Measurements from ENCODE around the gene RNF126. TPM values are rescaled to one million over a fixed set of nuclear protein-coding genes. Genes with fewer than 3 reads are reported as not detected.

RNF126 gene
- total RNA-seq, 4 donors from 2014 or later: 72.3 to 148 (median 129) TPM

GRCh38 chr19:634975-635652 lies 27.9 kb downstream of the RNF126 start:
- Histone ChIP-seq H3K9me3 (no peaks in the 10 kb centered on the region), H3K4me3 (no peak overlapping the region), H3K4me1 (peaks cover 10 to 33% of the 10 kb centered on the region in 2 donors), H3K27me3 (no peaks in the 10 kb centered on the region), H3K36me3 (peaks cover 0 to 7% of the 10 kb centered on the region in 2 donors), H3K27ac (no peak overlapping the region)
- TF ChIP-seq POLR2A (IDR thresholded peaks at IDR 0.05) (no peak), CTCF (IDR thresholded peaks at IDR 0.05 in 4 of 5, conservative IDR thresholded peaks at IDR 0.05 in 1 of 5) (no peak)
- in situ Hi-C loops (cut with MboI; ENCODE audit: low sequenced_read_pairs in 4 of 4) (no loop called here), intact Hi-C loops (cut with DNase I; ENCODE audit: low total_unique reads) (loop anchor here (5.0 kb wide), 2 partner anchors 128 to 162 kb away; partner anchors contain the start of genes PTBP1 and TPGS1)
- DNase-seq (no peak), ATAC-seq (no peak)

GRCh38 chr19:633786-634639 lies 29.0 kb downstream of the RNF126 start:
- ATAC-seq: peak; percentile 2 to 6
- in situ Hi-C loops (cut with MboI; ENCODE audit: low sequenced_read_pairs in 4 of 4): no loop called here
- Histone ChIP-seq H3K9me3 (no peaks in the 10 kb centered on the region), H3K4me3 (peak overlapping the region; percentile 68 to 93 (median 78)), H3K27me3 (no peaks in the 10 kb centered on the region), H3K36me3 (peaks cover 0 to 12% of the 10 kb centered on the region in 2 donors), H3K4me1 (peaks cover 10 to 29% of the 10 kb centered on the region in 2 donors), H3K27ac (peak overlapping the region; percentile 70 to 91 (median 84))
- TF ChIP-seq POLR2A (IDR thresholded peaks at IDR 0.05): no peak
- no peak for TF ChIP-seq CTCF (IDR thresholded peaks at IDR 0.05 in 4 of 5, conservative IDR thresholded peaks at IDR 0.05 in 1 of 5)
- DNase-seq: no peak
- intact Hi-C loops (cut with DNase I; ENCODE audit: low total_unique reads): loop anchor here (1.0 to 5.0 kb wide), 4 partner anchors 29 to 163 kb away; partner anchors contain the start of genes BSG, PTBP1, RNF126 and TPGS1

GRCh38 chr19:633068-633785 lies 29.8 kb downstream of the RNF126 start, which contains the start of gene POLRMT:
POLRMT (minus strand) TSS chr19:633537; CDS start chr19:633512, 25 bp downstream.
- DNase-seq: peak; percentile 98 to 99
- Histone ChIP-seq H3K27ac (peak within 1 kb of the TSS; percentile 81 to 91 (median 86)), H3K4me1 (peaks cover 10 to 25% of the 10 kb centered on the region in 2 donors), H3K4me3 (peak within 1 kb of the TSS; percentile 75 to 99 (median 88)), H3K27me3 (no peaks in the 10 kb centered on the region), H3K36me3 (peaks cover 0 to 20% of the 10 kb centered on the region in 2 donors), H3K9me3 (no peaks in the 10 kb centered on the region)
- in situ Hi-C loops (cut with MboI; ENCODE audit: low sequenced_read_pairs in 4 of 4) (no loop called here), intact Hi-C loops (cut with DNase I; ENCODE audit: low total_unique reads) (loop anchor here (1.0 to 5.0 kb wide), 4 partner anchors 30 to 164 kb away; partner anchors contain the start of genes BSG, PTBP1, RNF126 and TPGS1)
- peak; percentile 62 to 80 for TF ChIP-seq POLR2A (IDR thresholded peaks at IDR 0.05)
- TF ChIP-seq CTCF (IDR thresholded peaks at IDR 0.05 in 4 of 5, conservative IDR thresholded peaks at IDR 0.05 in 1 of 5): peak in 1 of 5 experiments; percentile 25
- peak; percentile 100 for ATAC-seq

- ATAC-seq: peak in 1 of 2 donors; percentile 3
- Histone ChIP-seq H3K4me3 (peak overlapping the region; percentile 75 to 99 (median 88)), H3K27me3 (no peaks in the 10 kb centered on the region), H3K4me1 (peaks cover 10 to 25% of the 10 kb centered on the region in 2 donors), H3K36me3 (peaks cover 0 to 26% of the 10 kb centered on the region in 2 donors), H3K27ac (peak overlapping the region; percentile 81 to 91 (median 86)), H3K9me3 (no peaks in the 10 kb centered on the region)
- in situ Hi-C loops (cut with MboI; ENCODE audit: low sequenced_read_pairs in 4 of 4) (no loop called here), intact Hi-C loops (cut with DNase I; ENCODE audit: low total_unique reads) (loop anchor here (1.0 to 5.0 kb wide), 4 partner anchors 31 to 165 kb away; partner anchors contain the start of genes BSG, PTBP1, RNF126 and TPGS1)
- no peak for DNase-seq
- TF ChIP-seq CTCF (IDR thresholded peaks at IDR 0.05 in 4 of 5, conservative IDR thresholded peaks at IDR 0.05 in 1 of 5) (no peak), POLR2A (IDR thresholded peaks at IDR 0.05) (no peak)
Measured at GRCh38 chr19:632579-633067, 30.4 kb downstream of the RNF126 start.
